Neutrophil (primary cell): Measurements from ENCODE around the gene RBP5.

Experiments
- H3K27ac ChIP-seq: fragments of 200-600 bp; sonication (generic); 2 replicates; pipeline ENCODE4 v1.5.1; 2016; ENCODE audit warnings: mild to moderate bottlenecking, moderate library complexity
- H3K27me3 ChIP-seq: fragments of 200-600 bp; sonication (generic); 2 replicates; pipeline ENCODE4 v1.6.0; 2016; ENCODE audit warnings: mild to moderate bottlenecking
- H3K36me3 ChIP-seq: fragments of 200-600 bp; sonication (generic); 2 replicates; pipeline ENCODE4 v1.5.1; 2017
- H3K4me1 ChIP-seq, 2 experiments: fragments of 200-600 bp in 1 of 2; sonication (generic) in 1 of 2; 1 replicate in 1 of 2; 2 replicates in 1 of 2; pipeline versions ENCODE4 v1.5.1 to v1.6.1; 2013 to 2016; ENCODE audit warnings: low read depth in 1 of 2, low read length in 1 of 2, mild to moderate bottlenecking in 1 of 2, moderate library complexity in 1 of 2; ENCODE audit not compliant: control insufficient read depth in 1 of 2, insufficient read depth in 1 of 2
- H3K4me3 ChIP-seq, 2 experiments: fragments of 200-600 bp in 1 of 2; sonication (generic) in 1 of 2; 1 replicate in 1 of 2; 2 replicates in 1 of 2; pipeline ENCODE4 v1.5.1; 2013 to 2016; ENCODE audit warnings: low read depth in 1 of 2, low read length in 1 of 2, mild to moderate bottlenecking in 1 of 2, moderate library complexity in 1 of 2
- H3K9me3 ChIP-seq: fragments of 200-600 bp; sonication (generic); 2 replicates; pipeline ENCODE4 v1.5.1; 2016
- CTCF ChIP-seq: fragments of 200-600 bp; sonication (generic); IDR thresholded peaks from 2 replicates; pipeline ENCODE4 v1.5.1; 2016; ENCODE audit warnings: antibody characterized with exemption

RBP5 gene

GRCh38 chr12:7158781-7159609 lies 30.3 kb upstream of the RBP5 start:
- H3K4me1 ChIP-seq = peaks cover 6 to 10% of the 10 kb centered on the region in 2 experiments
- H3K27ac ChIP-seq = no peak overlapping the region
- peaks cover 32% of the 10 kb centered on the region for H3K36me3 ChIP-seq
- peaks cover 28% of the 10 kb centered on the region for H3K27me3 ChIP-seq
- TF ChIP-seq CTCF = no peak
- H3K4me3 ChIP-seq = no peak overlapping the region
- H3K9me3 ChIP-seq = no peaks in the 10 kb centered on the region

DNA sequence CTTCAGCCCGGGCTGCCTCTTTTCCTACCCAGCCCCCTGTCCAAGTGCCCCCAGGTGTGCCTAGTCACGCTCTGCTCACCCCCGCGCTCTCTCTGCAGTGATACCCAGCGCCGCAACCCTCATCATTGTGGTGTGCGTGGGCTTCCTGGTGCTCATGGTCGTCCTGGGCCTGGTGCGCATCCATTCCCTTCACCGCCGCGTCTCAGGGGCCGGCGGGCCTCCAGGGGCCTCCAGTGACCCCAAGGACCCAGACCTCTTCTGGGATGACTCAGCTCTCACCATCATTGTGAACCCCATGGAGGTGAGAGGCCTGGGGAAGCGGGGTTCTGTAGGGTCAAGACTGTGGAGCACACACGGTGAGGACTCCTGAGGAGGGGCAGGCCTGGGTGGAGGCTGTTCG lies 28.7 kb upstream of the RBP5 start:
- peaks cover 41% of the 10 kb centered on the region for H3K36me3 ChIP-seq
- no peaks in the 10 kb centered on the region for H3K9me3 ChIP-seq
- no peak overlapping the region for H3K4me3 ChIP-seq

DNA sequence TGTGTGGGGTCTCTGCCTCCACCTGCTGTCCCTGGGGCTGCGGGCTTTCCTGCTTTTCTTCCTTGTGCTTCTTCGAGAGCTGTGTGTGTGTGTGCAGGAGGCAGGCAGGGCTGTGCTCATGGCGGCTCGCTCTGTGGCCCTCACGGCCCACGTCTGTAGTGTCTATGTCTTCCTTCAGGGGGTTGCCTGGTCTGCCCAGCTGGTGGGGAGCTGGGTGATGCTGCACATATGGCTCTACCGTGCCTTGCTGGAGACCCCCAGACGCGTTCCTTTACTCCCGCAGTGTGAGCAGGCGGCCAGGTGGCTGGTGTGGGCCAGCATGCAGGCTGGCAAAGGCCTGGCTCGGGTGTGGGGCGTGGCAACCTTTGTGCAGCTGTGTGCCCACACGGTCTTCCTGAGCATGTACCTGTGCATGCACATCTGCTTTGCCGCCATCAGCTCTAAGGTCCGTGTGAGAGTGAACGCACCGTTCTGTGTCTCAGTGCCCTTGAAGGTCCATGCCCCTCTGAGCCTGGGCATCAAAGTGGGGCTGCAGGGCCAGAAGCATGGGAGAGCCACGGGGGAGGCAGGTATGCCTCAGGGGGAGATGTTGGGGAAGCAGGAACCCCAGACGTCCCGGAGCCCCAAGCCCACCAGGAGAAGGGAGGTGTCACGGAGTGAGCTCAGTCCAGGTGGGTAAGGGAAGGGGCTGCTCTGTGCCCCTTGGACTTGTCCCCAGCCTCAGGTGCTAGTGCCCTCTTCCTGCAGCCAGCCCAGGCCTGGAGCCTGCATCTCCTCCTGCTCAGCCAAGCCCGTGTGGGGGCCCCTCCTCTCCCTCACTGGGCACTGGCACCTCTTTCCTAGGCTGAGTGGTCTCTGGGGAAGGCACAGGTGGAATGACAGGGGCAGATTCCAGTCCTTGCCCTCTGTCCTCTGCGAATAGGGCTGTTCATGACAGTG lies 27.8 kb upstream of the RBP5 start:
- no peak for TF ChIP-seq CTCF
- H3K9me3 ChIP-seq = no peaks in the 10 kb centered on the region
- no peak overlapping the region for H3K4me3 ChIP-seq
- peaks cover 46% of the 10 kb centered on the region for H3K36me3 ChIP-seq
- peaks cover 6 to 11% of the 10 kb centered on the region in 2 experiments for H3K4me1 ChIP-seq
- no peak overlapping the region for H3K27ac ChIP-seq
- H3K27me3 ChIP-seq = peaks cover 3% of the 10 kb centered on the region

More for the DNA sequence above, 28.7 kb upstream of the RBP5 start:
- no peak for TF ChIP-seq CTCF
- H3K4me1 ChIP-seq = peaks cover 6 to 11% of the 10 kb centered on the region in 2 experiments
- no peak overlapping the region for H3K27ac ChIP-seq
- peaks cover 12% of the 10 kb centered on the region for H3K27me3 ChIP-seq

- H3K9me3 ChIP-seq = no peaks in the 10 kb centered on the region
- H3K36me3 ChIP-seq = peaks cover 56% of the 10 kb centered on the region
- H3K4me3 ChIP-seq = no peak overlapping the region
- peaks cover 6 to 11% of the 10 kb centered on the region in 2 experiments for H3K4me1 ChIP-seq
- no peak overlapping the region for H3K27ac ChIP-seq
- no peaks in the 10 kb centered on the region for H3K27me3 ChIP-seq
- no peak for TF ChIP-seq CTCF
Observed at GRCh38 chr12:7155471-7156034, 26.9 kb upstream of the RBP5 start.

DNA sequence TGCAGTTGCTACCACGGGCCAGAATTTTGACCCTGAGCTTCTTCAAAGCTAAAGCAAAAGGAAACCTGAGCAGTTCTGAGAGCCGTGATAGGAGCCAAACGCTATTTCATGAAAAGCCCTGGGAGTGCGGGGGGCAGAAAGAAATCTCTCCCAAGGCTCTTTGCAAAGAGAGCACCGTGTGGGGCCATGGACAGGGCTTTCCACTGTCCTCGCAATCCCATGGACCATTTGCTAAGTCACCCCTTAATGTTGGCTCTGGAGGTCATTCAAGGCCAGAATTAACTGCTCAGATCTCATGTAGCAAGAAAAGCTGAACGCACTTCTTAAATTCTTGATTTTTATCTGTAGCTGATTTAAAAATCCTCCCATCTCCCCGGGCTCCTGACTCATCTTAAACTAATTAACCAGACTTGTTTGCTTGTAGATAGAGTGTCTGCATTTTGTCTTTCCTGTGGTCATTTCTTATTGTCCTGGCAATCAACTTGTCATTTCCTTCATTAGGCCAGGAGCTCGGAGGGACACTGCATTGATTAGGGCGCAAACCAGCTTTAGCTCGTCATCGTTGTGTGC lies 26.3 kb upstream of the RBP5 start:
- Histone ChIP-seq H3K36me3 (peaks cover 62% of the 10 kb centered on the region), H3K27ac (no peak overlapping the region), H3K9me3 (no peaks in the 10 kb centered on the region), H3K4me1 (peaks cover 6 to 11% of the 10 kb centered on the region in 2 experiments), H3K27me3 (no peaks in the 10 kb centered on the region), H3K4me3 (no peak overlapping the region)
- TF ChIP-seq CTCF = no peak
